Measurements from ENCODE around the gene CACNA2D3.

CACNA2D3 gene

DNA sequence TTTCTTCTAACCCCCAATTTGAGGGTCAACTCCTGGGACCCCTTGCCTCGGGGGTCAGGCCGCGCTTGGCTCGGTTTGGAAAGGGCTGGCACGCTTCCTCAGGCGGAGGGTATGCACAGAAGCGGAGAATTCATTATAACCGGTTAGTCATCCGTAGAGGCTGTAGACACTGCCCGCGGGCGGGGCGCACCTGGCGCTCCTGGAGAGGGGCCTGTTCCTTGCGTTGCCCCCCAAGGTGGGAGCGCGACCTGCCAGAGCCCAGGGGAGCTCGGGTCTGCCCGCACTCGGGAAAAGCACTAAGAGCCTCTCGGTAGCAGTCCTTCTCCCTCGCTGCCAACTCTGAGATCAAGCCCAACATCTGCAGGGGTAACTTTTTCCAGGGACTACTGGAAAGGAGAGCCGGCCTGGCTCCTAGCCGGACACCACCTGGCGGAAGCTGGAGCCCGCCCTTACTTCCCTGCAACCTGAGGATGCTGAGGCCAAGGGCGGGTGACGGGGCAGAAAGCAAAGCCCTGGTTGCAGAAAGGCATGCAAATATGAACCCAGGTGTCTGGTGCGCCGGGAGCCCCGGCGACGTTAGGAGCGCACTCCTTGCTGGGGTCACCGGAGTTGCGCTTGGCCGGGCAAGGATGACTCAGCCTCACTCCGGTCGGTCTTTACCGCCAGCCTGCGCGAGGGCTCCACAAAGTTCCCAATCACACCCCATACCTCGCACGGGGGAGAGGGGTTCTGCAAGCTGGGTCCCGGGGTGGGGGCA, 1.5 kb upstream of the CACNA2D3 start:
- no peak overlapping the region for H3K4me3 ChIP-seq (ENCODE audit: low read depth, low read length)
- TF ChIP-seq, protein P1, sequence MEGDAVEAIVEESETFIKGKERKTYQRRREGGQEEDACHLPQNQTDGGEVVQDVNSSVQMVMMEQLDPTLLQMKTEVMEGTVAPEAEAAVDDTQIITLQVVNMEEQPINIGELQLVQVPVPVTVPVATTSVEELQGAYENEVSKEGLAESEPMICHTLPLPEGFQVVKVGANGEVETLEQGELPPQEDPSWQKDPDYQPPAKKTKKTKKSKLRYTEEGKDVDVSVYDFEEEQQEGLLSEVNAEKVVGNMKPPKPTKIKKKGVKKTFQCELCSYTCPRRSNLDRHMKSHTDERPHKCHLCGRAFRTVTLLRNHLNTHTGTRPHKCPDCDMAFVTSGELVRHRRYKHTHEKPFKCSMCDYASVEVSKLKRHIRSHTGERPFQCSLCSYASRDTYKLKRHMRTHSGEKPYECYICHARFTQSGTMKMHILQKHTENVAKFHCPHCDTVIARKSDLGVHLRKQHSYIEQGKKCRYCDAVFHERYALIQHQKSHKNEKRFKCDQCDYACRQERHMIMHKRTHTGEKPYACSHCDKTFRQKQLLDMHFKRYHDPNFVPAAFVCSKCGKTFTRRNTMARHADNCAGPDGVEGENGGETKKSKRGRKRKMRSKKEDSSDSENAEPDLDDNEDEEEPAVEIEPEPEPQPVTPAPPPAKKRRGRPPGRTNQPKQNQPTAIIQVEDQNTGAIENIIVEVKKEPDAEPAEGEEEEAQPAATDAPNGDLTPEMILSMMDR (IDR thresholded peaks at IDR 0.05; ENCODE audit: low read depth, low read length) = no peak
- DNase-seq (ENCODE audit: low read depth, low spot score) = no peak
- in situ Hi-C loops (cut with HindIII; ENCODE audit: low sequenced_read_pairs) = no loop called here

DNA sequence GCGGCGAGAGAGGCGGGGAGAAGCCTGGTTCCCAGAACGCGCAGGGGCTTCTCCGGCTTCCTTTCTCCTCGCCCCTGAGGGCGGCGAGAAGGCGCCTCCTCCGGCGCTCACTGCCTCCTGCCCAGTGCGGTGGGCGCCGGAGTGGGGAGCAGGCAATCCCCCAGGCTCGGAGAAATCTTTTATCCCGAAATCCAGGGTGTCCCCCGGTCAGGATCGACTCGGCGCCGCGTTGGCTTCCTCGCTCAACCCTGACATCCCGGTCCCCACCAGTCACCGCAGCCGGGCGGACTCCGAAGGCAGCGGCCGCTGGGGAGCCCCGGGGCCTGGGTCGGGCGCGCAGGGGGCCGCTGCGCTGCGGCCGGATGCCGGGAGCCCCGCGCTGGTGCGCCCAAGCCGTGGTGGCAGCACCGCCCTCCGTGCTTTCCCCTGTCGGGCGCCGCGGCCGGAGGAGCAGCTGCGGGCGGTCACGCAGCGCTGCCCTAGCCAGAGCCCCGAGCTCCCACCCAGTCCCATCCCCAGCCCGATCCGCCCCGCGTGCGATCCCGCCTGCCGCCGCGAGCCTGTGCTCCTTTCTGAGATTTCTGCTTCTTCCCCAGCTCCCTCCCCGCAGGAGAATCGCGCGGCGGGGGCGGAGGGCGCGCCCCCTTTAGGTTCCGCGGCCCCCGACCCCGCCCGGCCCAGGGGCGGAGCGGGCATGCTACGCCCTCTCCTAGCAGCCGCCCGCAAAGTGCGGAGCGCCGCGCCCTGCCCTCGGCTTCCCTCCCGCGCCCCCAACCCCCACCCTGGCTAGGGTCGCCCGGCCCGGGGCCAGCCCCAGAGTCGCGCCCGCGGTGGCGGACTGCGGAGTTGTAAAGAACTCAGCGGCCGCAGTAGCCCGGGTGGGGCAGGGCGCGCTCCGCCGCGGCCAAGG, 683 bp upstream of the CACNA2D3 start:
- H3K4me3 ChIP-seq (ENCODE audit: low read depth, low read length) = no peak overlapping the region
- TF ChIP-seq, protein P1 (IDR thresholded peaks at IDR 0.05; ENCODE audit: low read depth, low read length) = no peak
- in situ Hi-C loops (cut with HindIII; ENCODE audit: low sequenced_read_pairs) = no loop called here
- DNase-seq (ENCODE audit: low read depth, low spot score) = no peak

DNA sequence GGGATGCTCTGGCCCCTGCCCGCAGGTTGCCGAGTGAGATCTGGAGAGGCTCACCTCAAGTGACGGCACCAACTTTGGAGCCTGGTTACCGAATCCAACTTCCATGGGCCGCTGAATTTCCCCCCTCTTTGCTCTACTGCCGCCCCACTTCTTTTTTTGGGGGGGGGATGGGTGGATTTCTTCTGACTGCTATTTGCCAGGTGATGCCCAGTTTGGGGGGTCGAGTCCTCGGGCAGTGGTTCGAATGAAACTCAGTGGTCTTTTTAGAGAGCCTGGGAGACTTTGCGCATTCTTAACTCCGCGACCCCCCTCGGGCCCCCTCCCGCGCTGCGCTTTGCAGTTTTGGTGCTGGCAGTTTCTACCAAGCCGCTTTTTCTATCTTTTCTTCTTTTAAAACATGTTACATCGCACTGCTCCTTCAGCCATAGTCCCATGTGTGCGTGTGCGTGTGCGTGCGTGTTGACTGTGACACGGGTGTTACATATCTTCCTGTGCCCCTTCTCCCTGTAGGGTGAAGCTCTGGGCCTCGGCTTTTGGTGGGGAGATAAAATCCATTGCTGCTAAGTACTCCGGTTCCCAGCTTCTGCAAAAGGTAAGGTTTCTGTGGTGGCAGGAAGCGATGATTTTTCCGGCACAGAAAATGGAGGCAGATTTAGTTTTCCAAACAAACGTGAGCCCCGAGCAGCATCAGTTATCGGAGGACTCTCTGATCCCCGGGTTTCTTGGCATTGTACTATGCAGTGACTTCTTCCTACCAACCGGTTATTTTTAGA, 837 bp downstream of the CACNA2D3 start:
- TF ChIP-seq, protein P1 (IDR thresholded peaks at IDR 0.05; ENCODE audit: low read depth, low read length) = no peak
- H3K4me3 ChIP-seq (ENCODE audit: low read depth, low read length) = no peak overlapping the region
- in situ Hi-C loops (cut with HindIII; ENCODE audit: low sequenced_read_pairs) = no loop called here
- no peak for DNase-seq (ENCODE audit: low read depth, low spot score)

DNA sequence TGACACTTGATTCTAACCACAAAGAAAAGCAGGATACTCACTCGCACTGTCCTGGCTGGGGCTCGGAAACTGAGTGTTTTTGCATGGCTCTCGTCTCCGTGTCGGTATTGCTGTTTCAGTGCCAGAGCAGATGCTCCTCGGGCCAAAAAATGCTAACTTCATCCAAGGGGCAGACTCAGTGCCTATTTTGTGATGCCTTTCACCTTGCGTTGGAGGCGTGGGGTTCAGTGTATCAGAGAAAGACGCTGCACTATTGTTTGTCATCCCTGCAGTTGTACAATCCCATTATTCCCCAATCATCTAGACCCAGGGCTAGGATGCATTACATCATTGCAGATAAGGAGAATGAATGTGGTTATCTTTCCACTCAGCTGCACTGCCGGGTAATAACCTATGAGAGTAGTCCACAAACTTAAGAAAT, 1.4 kb downstream of the CACNA2D3 start:
- no peak for DNase-seq (ENCODE audit: low read depth, low spot score)
- in situ Hi-C loops (cut with HindIII; ENCODE audit: low sequenced_read_pairs) = no loop called here
- H3K4me3 ChIP-seq (ENCODE audit: low read depth, low read length) = no peak overlapping the region
- TF ChIP-seq, protein P1 (IDR thresholded peaks at IDR 0.05; ENCODE audit: low read depth, low read length) = no peak

DNA sequence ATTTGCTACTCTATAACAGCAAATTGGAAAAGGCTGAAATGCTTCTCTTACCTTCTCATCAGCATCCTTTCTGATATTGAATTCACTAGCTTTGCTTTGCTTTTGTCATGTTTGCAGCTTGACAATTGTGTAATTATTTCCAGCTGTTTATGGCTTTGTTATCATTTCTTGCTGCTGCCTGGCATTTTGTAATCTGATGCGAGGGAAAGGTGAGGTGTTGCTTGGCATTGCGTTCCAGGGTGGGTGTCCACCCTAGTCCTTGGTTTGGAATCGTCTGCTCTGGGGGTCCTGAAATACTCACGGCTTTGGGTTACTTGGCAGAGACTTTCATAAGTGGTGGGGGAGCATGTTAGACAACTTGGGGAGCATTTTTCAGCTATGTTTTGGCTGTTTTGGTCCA, 2.9 kb downstream of the CACNA2D3 start:
- H3K4me3 ChIP-seq (ENCODE audit: low read depth, low read length) = no peak overlapping the region
- in situ Hi-C loops (cut with HindIII; ENCODE audit: low sequenced_read_pairs) = no loop called here
- TF ChIP-seq, protein P1 (IDR thresholded peaks at IDR 0.05; ENCODE audit: low read depth, low read length) = no peak
- DNase-seq (ENCODE audit: low read depth, low spot score) = no peak

DNA sequence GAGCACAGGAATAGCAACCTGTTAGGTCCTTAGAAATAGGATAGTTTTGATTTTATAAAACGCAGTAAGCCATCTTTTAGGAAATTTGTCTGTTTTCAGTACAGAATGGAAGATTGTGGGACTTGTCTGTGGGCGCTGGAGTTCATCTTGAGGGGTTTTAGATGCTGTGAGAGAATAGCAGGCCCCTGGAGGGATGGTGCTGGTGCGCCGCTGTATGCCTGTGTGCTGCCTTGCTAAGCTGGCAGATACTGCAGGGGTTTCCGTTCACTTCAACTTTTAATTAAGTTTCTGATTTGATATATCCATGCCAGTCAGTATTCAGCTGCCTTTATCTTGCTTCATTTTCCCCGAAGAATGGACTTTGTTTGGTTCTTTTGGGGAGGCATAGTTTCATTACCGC, 4.2 kb downstream of the CACNA2D3 start:
- in situ Hi-C loops (cut with HindIII; ENCODE audit: low sequenced_read_pairs) = no loop called here
- no peak for DNase-seq (ENCODE audit: low read depth, low spot score)
- H3K4me3 ChIP-seq (ENCODE audit: low read depth, low read length) = no peak overlapping the region
- TF ChIP-seq, protein P1 (IDR thresholded peaks at IDR 0.05; ENCODE audit: low read depth, low read length) = no peak
